ENCODE results near the gene FRAS1.
"Not testable (repeated sequence)": the region's sequence is repeated elsewhere in the genome, so short reads cannot be mapped to it uniquely, and the experiment has no call there.

Gene FRAS1

DNA sequence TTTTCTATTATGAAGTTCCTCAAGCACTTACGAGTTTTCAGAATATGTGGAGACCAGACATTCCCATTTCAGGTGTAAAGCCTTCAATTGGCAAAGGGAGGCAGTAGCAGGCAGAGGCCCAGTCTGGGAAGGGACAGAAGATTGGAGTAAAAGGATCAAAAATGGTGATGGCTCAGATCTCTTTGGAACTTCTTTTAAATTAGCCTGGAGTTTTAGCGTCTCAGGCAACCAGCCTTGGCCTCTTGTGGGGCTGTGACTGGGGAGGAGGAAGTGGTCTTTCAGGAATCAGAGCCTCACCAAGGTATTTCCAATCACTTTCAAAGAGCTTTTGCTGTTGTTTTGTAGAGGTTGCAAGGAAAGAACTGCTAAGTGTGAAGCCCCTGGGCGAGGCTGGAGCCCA is 239.1 kb downstream of the FRAS1 start:
- no peak for DNase-seq

DNA sequence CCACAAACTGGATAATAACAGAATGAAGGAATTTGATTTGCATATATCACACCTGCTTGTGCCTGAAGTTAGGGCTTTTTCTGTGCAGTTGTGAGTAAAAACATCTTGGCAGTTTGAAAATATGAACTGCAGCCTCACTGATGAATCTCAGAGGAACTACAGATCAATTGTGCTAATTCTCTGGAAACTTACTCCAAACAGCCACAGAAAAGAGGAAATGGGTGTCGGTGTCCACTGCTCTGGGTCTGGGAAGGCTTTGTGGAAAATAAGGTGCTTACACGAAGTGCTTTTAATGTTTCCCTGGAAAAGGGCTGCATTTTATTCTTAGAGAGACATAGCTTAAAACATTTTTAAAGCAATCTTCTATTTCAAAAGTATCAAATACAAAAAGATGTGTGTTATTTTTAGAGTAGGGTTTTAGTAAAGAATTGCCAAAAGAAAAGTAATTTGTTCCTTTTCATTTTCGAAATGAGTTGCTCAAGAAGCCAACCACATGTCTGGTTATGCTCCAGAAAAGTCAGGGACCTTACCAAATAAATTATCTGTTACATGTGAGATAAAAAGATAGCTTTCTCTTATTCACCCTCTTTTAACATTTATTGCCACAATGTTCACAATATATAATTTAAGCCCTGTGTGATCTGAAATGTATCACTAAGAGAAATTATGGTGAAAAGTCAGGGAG is 240.1 kb downstream of the FRAS1 start:
- DNase-seq: peak; percentile 12

DNA sequence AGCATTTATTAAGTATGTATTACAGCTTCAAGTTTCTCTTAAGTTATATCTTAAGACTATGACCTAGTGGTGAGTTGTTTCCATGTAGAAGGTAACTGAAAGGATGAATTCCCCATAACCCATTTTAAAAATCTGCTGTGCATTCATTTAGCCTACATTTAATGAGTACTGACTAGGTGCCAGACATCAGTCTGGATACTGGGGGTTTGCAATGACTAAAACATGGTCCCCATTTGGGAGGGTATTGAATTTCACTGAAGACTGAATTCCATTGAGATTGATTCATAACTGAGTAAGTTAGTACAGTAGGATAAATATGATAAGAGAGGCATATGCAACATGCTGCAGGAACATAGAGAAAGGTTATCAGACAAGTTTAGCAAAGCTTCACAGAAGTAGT is 241.5 kb downstream of the FRAS1 start:
- DNase-seq: no peak

DNA sequence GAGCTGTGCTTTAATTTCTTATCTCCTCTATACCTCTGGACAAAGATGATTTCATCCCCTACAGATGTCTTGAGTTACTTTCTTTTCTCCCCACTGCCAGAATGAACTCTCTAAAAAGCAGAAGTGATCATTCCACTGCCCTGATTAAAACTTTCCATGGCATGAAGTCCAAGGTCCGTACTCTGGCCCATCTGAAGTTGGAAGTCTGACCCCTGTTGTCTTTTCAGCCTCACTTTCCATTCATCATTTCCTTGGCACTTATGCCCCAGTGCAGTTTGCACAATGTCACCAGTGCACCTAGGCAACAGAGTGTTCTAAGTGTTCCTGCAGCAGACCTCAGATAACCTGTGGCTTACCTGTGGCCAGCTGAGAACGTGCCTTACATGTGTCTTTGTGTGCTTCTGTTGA is 242.4 kb downstream of the FRAS1 start:
- peak; percentile 22 for DNase-seq

DNA sequence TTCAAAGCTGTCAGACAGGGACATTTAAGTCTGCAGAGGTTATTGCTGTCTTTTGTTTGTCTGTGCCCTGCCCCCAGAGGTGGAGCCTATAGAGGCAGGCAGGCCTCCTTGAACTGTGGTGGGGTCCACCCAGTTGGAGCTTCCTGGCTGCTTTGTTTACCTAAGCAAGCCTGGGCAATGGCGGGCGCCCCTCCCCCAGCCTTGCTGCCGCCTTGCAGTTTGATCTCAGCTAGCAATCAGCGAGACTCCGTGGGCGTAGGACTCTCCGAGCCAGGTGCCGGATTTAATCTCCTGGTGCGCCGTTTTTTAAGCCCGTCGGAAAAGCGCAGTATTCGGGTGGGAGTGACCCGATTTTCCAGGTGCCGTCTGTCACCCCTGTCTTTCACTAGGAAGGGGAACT is 250.1 kb downstream of the FRAS1 start:
- not testable (repeated sequence) for DNase-seq

DNA sequence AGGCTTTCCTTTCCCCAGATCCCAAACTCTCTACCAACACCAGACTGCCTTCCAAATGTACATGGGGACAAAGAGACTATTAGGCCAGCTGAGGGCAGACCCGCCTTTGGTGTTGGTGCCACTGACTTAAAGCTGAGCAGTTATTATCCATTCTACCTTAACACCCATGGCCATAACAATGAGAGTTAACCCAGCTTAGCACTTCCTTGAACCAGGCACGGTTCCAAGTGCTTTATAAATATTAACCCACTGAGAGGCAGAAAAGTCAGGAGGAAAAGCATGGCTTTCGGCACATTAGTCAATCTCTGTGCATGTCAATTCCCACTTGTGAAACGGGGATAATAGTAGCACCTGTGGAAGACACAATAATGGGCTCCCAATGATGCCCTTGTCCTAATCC is 251.4 kb downstream of the FRAS1 start:
- DNase-seq: no peak

DNA sequence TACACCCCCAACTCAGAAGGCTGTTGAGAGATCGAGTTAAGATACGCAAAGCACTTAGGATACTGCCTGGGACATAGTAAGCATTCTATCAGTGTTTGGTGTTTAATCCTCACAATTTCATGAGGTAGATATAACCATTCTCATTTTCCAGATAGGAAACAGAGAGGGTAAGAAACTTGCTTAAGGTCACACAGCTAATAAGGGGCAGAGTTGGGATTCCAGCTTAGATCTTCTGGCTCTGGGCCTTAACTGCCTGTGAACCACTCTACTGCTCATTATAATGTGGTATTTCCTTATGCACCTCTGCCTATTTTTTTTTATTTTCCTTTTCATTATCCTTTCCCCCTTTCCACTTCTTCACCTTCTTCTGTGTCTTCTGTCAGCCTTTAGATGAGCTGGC is 252.2 kb downstream of the FRAS1 start:
- DNase-seq: no peak

DNA sequence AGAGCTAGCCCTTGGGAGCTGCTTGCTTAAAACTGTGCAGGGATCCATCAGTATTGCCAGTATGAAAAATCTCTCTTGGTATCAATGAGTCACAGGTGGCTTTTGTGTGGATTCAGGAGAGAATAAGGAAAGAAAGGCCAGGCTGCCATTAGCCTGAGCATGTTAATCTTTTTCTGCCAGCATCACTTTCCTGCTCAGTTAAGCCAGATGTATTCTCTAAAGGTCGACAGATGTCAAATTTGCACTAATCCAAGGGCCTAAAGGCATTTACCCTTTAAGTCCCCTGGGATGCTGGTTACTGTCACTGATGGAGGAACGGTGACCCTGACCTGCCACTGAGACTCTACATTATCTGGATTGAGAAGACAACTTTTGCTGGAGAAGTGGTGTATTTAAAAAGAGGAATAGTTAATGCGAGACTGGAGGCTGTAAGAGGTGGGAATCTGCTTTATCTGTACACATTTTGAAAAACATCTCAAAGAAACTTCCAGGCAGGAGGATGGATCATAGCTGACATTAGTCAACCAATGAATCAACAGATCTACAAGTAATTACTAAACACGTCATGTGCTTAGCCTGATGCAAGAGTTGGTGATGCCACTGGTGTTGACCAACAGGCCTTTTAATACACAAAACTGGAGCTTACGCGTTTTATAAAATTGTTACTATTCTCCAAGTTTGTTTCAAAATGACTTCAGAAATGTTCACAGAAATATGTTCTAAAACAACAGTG is 253.1 kb downstream of the FRAS1 start:
- DNase-seq: no peak

DNA sequence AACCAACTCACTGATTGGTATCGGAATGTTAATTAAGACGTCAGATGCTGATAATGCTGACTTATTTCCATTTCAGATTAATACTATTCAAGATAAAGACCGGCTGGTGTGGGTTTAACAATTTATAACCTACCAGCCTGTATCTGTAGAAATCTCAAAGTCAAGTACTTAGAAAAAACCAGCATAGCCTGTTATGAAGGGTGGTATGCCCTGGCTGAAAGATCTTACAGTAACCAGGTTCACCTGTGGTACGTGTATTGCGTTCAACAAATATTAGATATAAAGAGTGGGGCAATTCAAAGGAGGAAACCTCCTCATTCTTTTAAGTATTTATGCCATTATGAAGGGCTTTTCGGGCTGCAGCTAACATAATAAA is 253.6 kb downstream of the FRAS1 start:
- no peak for DNase-seq

DNA sequence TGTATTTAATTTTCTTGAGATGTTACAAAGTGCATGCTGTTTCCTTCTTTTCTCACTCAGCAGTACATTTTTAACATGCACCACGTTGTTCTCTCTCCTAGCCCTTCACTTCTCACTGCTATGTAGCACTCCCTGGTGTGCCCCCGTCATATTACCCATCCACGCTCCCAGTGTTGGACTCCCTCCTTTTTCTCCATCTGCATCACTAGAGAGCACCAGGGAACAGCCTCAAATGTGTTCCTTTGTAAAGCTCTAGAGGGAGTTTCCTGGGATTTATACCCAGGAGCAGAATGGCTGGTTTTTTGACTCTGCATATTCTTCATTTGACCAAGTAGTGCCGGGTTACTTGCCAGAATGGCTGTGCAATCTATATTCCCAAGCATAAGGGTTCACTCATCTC is 254.2 kb downstream of the FRAS1 start:
- no peak for DNase-seq

DNA sequence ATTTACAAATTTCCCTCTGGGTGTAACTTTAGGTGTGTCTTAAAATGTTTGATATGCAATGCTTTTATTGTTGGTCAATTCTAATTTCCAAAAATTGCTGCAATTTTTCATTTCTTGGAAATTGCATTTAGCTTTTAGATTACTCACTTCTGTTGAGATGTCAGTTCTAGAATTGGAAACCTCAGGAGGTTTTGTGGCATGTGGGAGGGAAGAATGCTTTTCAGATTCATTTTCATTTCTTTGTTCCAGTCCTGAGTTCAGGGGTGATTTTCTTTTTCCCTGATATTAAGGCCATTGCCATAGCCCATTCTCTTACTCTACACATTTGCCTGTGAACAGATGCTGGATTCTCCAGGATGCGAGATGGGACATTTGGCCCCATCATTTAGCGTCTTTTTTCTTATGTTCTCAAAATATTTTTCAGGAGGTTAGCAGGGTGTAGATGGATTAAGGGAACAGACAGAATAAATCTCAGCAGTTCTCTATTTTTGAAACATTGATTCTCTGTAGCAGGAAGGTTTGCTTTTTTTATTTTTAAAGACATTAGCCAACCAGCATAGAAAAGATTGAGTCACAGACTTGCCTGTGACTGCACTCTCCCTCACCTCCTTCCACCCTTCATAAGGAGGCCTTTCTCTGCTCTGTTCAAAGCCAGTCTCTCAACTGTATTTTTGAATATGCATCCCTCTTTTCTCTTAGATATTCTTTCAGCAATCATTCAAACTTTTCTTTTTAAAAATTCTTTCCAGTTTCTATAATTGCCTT is 256.0 kb downstream of the FRAS1 start:
- no peak for DNase-seq

DNA sequence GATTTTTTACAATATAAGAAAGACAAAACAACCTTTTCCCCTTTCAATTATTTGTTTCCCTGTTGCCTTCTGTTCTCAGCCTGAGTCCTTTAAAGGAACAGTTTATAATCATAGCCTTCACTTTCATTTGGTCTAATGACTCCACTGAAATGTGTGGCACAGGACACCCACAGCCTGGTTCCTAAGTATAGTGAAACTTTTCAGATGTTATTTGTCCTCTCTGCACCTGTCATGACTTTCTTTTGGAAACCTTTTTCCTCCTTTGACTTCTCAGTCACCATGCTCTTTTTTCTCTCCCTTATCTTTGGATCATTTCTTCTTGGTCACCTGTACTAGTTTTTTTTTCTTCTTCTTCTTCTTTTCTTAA is 256.6 kb downstream of the FRAS1 start:
- no peak for DNase-seq

DNA sequence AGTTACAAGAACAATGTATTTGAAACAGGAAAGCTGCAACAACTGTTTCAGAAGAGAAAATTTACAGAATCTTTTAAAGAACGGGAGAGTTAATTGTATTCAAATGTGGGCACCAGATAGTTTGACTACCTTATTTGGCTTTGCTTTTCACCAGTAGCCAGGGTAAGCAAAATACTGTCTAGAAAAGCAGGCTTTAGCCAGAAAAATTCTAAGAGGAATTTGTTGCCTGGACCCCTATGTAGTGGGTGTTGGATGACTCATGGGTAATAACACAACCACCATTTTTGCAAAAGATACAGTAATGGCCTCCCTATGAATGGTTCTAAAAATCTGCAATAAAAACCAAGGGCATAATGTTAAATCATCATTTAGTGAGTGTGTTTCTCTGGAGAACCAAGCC is 261.0 kb downstream of the FRAS1 start:
- DNase-seq: no peak

DNA sequence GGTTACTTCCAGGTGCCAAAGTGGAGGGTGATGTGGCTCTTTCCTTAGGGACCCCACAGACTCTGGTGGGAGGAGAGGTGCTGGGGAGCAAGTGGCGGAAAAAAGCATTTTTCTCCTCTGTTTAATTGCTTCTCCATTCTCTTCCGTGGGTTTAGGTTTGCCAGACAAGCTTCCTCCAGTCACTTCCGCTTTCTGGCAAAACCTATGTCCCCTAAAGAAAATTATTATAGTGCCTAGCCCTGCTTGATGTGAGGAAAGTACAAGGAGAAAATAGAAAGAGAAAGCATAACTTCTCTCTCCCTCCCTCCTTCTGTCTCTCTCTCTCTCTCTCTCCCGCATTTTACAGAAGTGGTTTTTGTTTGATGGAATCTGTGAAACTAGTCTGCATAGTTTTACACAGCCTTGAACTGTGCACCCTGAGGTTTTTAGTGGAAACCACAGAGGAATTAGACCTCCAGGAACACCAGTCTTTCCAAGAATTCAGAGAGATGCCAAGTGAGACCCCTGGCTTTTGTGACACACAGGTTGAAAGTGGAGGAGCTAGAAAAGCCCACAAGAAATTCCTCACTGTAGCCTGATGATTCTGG is 263.3 kb downstream of the FRAS1 start:
- peak; percentile 73 for DNase-seq

DNA sequence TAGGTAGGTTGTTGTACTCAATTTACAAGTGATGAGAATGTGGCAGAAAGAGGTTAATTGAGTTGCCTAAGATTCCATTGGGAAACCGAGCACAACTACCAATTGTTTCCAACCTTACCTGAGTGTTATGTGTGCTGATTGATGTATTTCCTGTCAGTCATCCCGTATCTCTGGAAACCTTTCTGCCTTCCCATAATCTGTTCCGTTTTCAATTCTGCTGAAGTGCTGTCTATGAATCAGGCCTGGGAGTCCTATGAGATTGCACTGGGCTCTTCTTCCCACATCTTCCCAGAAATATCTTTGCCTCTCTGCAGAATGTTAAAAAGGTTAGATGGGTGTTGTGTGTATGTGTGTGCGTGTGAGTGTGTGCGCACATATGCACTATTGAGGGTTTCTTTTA is 264.9 kb downstream of the FRAS1 start:
- no peak for DNase-seq

DNA sequence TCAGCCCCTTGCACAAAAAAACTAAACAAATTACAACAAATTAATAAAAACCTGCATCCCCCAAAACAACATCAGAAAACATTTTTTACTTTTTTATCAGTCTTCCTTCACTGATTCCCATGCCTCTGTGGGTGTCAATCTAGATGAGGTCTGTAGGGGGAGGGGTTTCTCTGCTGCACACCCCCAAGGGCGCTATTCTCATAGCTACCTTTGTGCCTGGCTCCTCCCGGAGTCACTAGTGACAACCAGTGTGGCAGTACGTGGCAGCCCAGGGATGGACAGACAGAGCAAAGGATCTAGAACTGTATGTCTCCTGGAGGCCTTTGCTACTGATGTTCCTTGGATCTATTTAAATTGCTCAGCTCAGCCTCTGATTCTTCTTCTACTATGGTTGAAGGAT is 266.3 kb downstream of the FRAS1 start:
- no peak for DNase-seq

DNA sequence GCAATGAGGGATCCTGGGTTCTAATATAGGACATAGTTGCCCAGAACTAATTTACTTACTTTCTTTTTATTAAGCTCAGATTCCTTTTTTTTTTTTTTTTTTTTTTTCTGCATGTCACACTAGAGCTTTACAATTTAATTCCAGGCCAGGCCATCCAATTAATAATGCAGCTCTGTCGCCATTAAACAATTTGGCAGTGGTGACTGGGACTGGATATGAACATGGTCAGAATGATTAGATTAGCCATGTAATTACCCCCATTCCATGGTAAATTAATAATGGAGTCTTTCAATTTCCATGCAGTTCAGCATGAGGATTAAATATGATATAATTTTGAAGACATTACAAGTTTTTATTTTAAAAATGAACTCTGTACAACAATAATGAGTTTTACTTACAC is 267.5 kb downstream of the FRAS1 start:
- DNase-seq: no peak

DNA sequence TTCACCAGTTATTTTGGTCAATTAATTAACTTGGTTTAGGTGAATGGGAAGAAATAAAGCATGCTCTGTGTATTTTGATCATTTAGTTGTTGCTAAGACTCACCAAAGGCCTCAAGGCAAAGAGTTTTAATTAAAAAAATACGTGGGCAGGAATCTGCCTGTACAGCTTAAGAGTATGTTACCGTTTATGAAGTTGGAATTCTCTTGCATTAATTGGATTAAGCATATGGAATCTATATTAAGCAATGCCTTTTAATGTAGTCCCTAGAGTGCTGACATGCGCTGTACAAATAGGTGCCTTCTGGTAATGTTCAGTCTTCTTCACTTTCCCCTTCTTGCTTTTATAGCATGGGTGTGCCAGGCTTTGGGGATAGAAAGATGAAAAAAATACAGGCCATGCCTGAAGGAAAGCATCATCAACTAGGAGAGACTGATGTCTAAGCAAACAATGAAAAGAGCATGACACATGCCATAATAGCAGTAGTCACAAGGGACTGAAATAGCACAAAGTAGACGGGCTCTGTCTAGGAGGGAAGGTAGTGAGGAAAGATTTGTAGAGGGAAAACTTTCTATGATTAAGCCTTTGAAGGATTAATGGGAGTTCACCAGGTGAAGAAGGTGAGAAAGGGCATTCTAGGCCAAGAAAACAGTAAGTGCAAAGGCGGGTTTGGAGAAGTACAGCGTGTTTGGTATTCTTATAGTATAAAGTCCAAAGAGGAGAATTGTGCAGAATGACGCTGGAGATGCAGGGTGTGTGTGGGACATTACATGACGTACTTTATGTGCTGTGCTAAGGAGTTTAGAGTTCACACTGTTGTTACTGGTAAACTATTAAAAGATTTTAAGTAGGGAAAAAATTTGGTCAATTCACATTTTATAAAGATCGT is 268.4 kb downstream of the FRAS1 start:
- no peak for DNase-seq

DNA sequence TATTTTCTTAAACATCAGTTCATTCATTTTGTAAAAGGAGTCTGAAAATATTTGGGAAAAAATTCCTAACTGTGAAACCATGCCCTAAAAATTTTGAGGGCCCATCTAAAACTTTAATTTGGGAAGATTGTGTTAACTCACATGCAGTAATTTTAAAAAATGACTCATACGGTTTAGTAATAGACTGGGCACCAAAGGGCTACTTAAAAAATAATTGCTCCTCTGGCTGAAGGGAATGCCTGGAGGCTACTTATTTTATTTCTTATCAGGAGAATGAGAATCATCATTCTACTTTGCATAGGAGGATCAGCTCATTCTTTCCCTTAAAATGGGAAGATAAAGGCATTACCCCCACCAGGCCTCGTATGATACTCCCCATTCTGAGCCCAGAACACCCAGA is 271.5 kb downstream of the FRAS1 start:
- DNase-seq: not testable (repeated sequence)

DNA sequence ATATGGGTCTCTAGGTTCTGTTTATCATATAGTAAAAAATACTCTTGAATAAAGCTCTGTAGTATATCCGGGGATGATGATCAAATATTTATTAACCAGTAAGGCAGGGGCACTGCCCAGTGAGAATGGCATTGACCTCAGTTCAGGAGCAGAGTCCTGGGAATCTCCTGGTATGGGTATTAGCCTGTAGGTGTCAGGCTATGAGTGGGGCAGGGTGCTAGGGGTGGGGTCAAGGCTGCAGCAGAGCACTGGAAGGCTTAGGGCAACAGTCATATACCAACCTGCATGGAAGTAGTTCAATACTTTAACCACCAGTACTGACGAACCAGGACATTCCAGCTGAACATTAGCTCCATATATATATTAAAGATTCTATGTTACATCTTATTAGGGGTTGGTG is 274.1 kb downstream of the FRAS1 start:
- DNase-seq: no peak

DNA sequence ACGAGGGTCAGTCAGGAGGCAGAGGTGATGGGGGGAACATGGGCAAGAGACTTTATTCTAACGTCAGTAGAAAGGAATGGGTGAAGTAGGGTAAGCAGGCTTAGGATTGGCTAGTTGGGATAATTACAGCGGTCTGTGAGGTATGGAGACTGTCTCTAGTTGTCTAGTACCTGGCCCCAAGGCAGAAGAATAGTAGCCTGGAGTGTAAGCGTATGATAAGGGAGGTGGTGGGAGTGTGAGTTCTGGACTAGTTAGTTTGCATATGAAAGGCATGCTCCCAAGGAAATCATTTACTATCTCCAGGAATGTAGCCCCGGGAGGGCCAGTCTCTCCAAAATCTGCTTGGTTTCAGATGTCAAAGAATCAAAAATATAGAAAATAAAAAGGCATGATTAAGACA is 274.8 kb downstream of the FRAS1 start:
- DNase-seq: no peak

DNA sequence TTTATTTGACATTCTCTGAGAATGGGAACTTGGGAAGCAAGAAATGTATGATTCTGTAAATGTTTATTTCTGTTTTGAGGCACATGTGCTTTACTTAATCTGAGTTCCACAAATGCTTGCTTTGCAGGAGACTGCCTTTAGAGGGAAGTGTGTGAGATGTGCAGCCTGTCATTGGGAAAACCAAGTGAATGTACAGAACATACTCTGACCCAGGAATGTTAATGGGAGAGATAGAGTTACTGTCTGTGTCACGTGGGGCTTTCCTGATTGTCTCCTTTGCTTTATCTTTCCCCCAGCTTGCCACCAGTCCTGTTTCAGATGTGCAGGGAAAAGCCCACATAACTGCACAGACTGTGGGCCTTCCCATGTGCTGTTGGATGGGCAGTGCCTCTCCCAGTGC is 275.9 kb downstream of the FRAS1 start:
- DNase-seq: no peak
